NB4 (cell line): ENCODE data around the gene TBXAS1.

Experiments
- CTCF ChIP-seq: IDR thresholded peaks from one replicate; pipeline ENCODE4 v1.5.1; 2012; ENCODE audit warnings: low read depth, low read length
- MAX ChIP-seq: IDR thresholded peaks from 2 replicates; pipeline ENCODE4 v1.6.1; 2011; ENCODE audit warnings: low read depth, low read length
- POLR2A ChIP-seq: IDR thresholded peaks from 2 replicates; pipeline ENCODE4 v1.6.1; 2011; ENCODE audit warnings: mild to moderate bottlenecking; ENCODE audit not compliant: insufficient read length; ENCODE audit errors: extremely low read depth

- TF ChIP-seq CTCF = no peak
- no peak for TF ChIP-seq POLR2A
- TF ChIP-seq MAX = no peak
Measured at GRCh38 chr7:139896288-139896687, 67.2 kb downstream of the TBXAS1 start.
